ENCODE measurements around the gene SLC22A23.
A peak's percentile ranks its signal among the peaks of the same experiment; 100 is the strongest.

The SLC22A23 gene

DNA sequence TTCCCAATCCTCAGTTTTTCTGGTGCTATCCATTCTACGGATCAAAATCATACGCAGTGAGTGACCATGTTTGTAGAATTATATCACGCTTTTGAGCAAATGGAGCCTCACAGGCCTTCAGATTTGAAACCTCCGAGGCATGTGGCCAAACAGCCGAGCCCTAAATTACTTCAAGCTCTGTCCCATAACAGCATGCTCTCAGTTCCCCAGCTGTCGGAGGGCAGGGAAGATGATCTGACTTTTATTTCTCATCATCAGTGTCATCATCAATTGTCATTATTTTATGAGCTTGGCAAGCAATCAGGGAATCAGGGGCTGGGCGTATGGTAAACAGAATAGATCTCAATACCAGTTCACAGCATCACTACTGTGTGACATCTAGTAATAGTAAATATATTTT lies 124.9 kb downstream of the SLC22A23 start:
- Histone ChIP-seq H3K9me3 (ENCODE audit: control insufficient read depth, insufficient read depth, low read length) (no peaks in the 10 kb centered on the region), H3K36me3 (ENCODE audit: control insufficient read depth, low read length) (no peaks in the 10 kb centered on the region), H3K27ac (ENCODE audit: low read depth, low read length) (no peak overlapping the region), H3K4me3 (ENCODE audit: low read length) (no peak overlapping the region), H3K79me2 (ENCODE audit: control insufficient read depth, low read length) (no peaks in the 10 kb centered on the region), H3K4me1 (ENCODE audit: control insufficient read depth, low read length) (no peaks in the 10 kb centered on the region), H3K4me2 (ENCODE audit: low read length) (no peak overlapping the region), H3K27me3 (ENCODE audit: control insufficient read depth, low read length) (peaks cover 26% of the 10 kb centered on the region), H3F3A (ENCODE audit: control insufficient read depth, insufficient read depth) (no peaks in the 10 kb centered on the region), H4K20me1 (ENCODE audit: control insufficient read depth, insufficient read depth, low read depth, low read length) (no peaks in the 10 kb centered on the region), H3K9me2 (replicated peaks; ENCODE audit: control insufficient read depth, low read length) (no peaks in the 10 kb centered on the region)
- TF ChIP-seq EZH2phosphoT487 (IDR thresholded peaks at IDR 0.05; ENCODE audit: borderline replicate concordance, low read length): no peak
- TF ChIP-seq, protein P1, sequence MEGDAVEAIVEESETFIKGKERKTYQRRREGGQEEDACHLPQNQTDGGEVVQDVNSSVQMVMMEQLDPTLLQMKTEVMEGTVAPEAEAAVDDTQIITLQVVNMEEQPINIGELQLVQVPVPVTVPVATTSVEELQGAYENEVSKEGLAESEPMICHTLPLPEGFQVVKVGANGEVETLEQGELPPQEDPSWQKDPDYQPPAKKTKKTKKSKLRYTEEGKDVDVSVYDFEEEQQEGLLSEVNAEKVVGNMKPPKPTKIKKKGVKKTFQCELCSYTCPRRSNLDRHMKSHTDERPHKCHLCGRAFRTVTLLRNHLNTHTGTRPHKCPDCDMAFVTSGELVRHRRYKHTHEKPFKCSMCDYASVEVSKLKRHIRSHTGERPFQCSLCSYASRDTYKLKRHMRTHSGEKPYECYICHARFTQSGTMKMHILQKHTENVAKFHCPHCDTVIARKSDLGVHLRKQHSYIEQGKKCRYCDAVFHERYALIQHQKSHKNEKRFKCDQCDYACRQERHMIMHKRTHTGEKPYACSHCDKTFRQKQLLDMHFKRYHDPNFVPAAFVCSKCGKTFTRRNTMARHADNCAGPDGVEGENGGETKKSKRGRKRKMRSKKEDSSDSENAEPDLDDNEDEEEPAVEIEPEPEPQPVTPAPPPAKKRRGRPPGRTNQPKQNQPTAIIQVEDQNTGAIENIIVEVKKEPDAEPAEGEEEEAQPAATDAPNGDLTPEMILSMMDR (IDR thresholded peaks at IDR 0.05; ENCODE audit: low read depth, low read length, poor library complexity, severe bottlenecking): no peak

- Histone ChIP-seq H3K36me3 (ENCODE audit: control insufficient read depth, low read length) (no peaks in the 10 kb centered on the region), H3K27ac (ENCODE audit: low read depth, low read length) (no peak overlapping the region)
- TF ChIP-seq EZH2phosphoT487 (IDR thresholded peaks at IDR 0.05; ENCODE audit: borderline replicate concordance, low read length): no peak
- TF ChIP-seq, protein P1 (IDR thresholded peaks at IDR 0.05; ENCODE audit: low read depth, low read length, poor library complexity, severe bottlenecking): no peak
Observed at GRCh38 chr6:3331494-3331893, 125.4 kb downstream of the SLC22A23 start.

GRCh38 chr6:3330199-3330598 lies 126.7 kb downstream of the SLC22A23 start:
- Histone ChIP-seq H3F3A (ENCODE audit: control insufficient read depth, insufficient read depth) (no peaks in the 10 kb centered on the region), H3K9me2 (replicated peaks; ENCODE audit: control insufficient read depth, low read length) (no peaks in the 10 kb centered on the region), H3K27ac (ENCODE audit: low read depth, low read length) (no peak overlapping the region), H3K79me2 (ENCODE audit: control insufficient read depth, low read length) (no peaks in the 10 kb centered on the region), H3K4me1 (ENCODE audit: control insufficient read depth, low read length) (no peaks in the 10 kb centered on the region), H3K27me3 (ENCODE audit: control insufficient read depth, low read length) (peaks cover 32% of the 10 kb centered on the region), H3K9me3 (ENCODE audit: control insufficient read depth, insufficient read depth, low read length) (no peaks in the 10 kb centered on the region), H3K4me2 (ENCODE audit: low read length) (no peak overlapping the region), H3K4me3 (ENCODE audit: low read length) (no peak overlapping the region), H3K36me3 (ENCODE audit: control insufficient read depth, low read length) (no peaks in the 10 kb centered on the region), H4K20me1 (ENCODE audit: control insufficient read depth, insufficient read depth, low read depth, low read length) (no peaks in the 10 kb centered on the region)
- no peak for TF ChIP-seq EZH2phosphoT487 (IDR thresholded peaks at IDR 0.05; ENCODE audit: borderline replicate concordance, low read length)
- TF ChIP-seq, protein P1 (IDR thresholded peaks at IDR 0.05; ENCODE audit: low read depth, low read length, poor library complexity, severe bottlenecking): peak; percentile 50

More at GRCh38 chr6:3331494-3331893, 125.4 kb downstream of the SLC22A23 start:
- H3K9me2 ChIP-seq (replicated peaks; ENCODE audit: control insufficient read depth, low read length): no peaks in the 10 kb centered on the region
- H3K9me3 ChIP-seq (ENCODE audit: control insufficient read depth, insufficient read depth, low read length): no peaks in the 10 kb centered on the region
- no peaks in the 10 kb centered on the region for H4K20me1 ChIP-seq (ENCODE audit: control insufficient read depth, insufficient read depth, low read depth, low read length)
- peaks cover 26% of the 10 kb centered on the region for H3K27me3 ChIP-seq (ENCODE audit: control insufficient read depth, low read length)
- H3K79me2 ChIP-seq (ENCODE audit: control insufficient read depth, low read length): no peaks in the 10 kb centered on the region
- no peak overlapping the region for H3K4me3 ChIP-seq (ENCODE audit: low read length)
- H3F3A ChIP-seq (ENCODE audit: control insufficient read depth, insufficient read depth): no peaks in the 10 kb centered on the region
- H3K4me2 ChIP-seq (ENCODE audit: low read length): no peak overlapping the region
- no peaks in the 10 kb centered on the region for H3K4me1 ChIP-seq (ENCODE audit: control insufficient read depth, low read length)

All from DOHH2 (cell line).